GM13976 (cell line): Measurements from ENCODE around the gene PDIA5.
A peak's percentile ranks its signal among the peaks of the same experiment; 100 is the strongest.

Experiments
- DNase-seq: peaks from one replicate; pipeline ENCODE4 v3.0.0; 2012; ENCODE audit warnings: low spot score
- in situ Hi-C: fragments of 300-500 bp; cut with MboI; formaldehyde crosslinking; loops from one replicate; pipeline ENCODE4 v1.12.0; 2022; ENCODE audit warnings: low sequenced_read_pairs, mixed read lengths, inconsistent platforms; ENCODE audit not compliant: unreplicated experiment
- TF ChIP-seq, protein P1 (sequence below): IDR thresholded peaks from 2 replicates; pipeline ENCODE4 v1.5.1; 2012; ENCODE audit warnings: borderline replicate concordance, mild to moderate bottlenecking; ENCODE audit not compliant: insufficient read depth; ENCODE audit errors: extremely low read depth, missing control alignments, control extremely low read depth

Gene PDIA5

GRCh38 chr3:123201223-123201556 lies 134.4 kb downstream of the PDIA5 start:
- TF ChIP-seq, protein P1, sequence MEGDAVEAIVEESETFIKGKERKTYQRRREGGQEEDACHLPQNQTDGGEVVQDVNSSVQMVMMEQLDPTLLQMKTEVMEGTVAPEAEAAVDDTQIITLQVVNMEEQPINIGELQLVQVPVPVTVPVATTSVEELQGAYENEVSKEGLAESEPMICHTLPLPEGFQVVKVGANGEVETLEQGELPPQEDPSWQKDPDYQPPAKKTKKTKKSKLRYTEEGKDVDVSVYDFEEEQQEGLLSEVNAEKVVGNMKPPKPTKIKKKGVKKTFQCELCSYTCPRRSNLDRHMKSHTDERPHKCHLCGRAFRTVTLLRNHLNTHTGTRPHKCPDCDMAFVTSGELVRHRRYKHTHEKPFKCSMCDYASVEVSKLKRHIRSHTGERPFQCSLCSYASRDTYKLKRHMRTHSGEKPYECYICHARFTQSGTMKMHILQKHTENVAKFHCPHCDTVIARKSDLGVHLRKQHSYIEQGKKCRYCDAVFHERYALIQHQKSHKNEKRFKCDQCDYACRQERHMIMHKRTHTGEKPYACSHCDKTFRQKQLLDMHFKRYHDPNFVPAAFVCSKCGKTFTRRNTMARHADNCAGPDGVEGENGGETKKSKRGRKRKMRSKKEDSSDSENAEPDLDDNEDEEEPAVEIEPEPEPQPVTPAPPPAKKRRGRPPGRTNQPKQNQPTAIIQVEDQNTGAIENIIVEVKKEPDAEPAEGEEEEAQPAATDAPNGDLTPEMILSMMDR = no peak
- in situ Hi-C loops = no loop called here
- no peak for DNase-seq

DNA sequence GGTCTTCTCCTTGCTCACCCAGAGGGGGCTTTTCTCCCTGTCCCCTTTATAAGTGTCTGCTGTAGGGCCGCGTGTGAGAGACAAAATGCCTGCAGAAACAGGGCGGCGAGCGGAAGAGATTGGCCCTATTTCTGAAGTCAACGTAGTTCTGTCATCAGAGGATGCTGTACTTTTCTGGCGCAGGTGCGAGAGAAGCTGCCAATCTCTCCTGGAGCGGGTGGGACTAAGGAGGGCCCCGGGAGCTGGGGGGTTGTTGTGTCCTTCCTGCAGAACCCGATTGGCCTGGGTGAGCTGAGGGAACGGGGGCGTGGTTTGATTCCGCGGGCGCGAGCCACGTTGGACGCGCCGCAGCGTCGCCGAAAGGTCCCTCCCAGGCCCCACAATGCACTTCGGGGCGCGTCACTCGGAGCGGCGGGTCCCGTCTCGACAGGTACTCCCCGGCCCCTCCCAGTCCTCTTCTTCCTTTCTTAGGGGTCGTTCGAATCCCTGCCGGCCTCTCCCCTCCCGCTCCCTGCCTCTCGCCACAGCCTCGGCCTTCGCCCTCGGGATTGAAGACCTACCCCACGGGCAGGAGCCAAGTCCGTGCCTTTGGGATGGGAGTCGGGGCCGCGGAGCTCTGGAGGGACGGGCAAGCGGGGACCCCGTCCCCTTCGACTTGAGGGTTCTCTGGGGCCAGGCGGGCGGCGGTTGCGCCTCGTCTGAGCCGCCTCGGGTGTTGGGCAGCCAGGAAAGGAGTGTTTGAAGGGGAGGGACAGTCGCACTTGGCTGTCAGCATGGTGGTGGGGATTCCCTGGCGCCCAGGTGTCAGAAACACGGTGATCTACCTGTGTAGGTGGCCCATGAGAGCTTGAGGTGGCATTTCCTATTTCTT lies 135.0 kb downstream of the PDIA5 start, which contains the start of gene SEC22A:
TSS of gene SEC22A (plus strand) at position 387 of the 871 bp plus-strand sequence. CDS start 7,275 bp downstream, outside the sequence.
- TF ChIP-seq, protein P1 = no peak
- DNase-seq = peak; percentile 95
- in situ Hi-C loops = no loop called here

DNA sequence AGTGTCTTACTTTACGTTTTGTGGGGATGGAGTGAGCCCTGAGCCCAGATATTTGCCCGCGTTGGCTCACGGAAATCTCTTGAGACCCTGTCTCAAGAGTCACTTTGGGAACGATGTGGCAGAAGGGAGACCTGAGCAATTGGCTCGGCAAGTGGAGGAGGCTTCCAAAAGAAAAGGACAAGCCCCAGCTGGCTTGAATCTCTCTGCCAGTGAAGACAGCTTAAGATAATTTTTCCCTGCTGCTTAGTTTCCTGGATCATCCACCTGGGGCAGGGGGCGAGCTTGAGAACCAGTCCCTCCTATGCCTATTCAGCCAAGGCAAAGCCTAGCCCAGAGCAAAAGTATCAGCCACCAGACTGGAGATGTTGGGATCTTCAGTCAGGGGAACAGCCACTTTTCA lies 135.6 kb downstream of the PDIA5 start:
- TF ChIP-seq, protein P1 = no peak
- in situ Hi-C loops = no loop called here
- no peak for DNase-seq
